T-helper 2 cell treated with Interferon-gamma antibody and Interleukin-4, amounts not matched to agents 100 ng/mL and 5 ng/mL, for 36 hours (primary cell): Measurements from ENCODE around the gene NLRP6. TPM values are rescaled to one million over a fixed set of nuclear protein-coding genes. Genes with fewer than 3 reads are reported as not detected.
"Not testable (repeated sequence)": the region's sequence is repeated elsewhere in the genome, so short reads cannot be mapped to it uniquely, and the experiment has no call there.

ENCODE experiments used
- intact Hi-C: fragments of 100-400 bp; cut with micrococcal nuclease; formaldehyde crosslinking; loops from one replicate; pipeline ENCODE4 v1.15.1; 2023
- total RNA-seq: library from RNA; stranded (reverse); gene quantifications from 2 replicates; pipeline ENCODE4 v1.2.3, GENCODE V29; 2022

Gene NLRP6
- total RNA-seq, 1 donor from 2014 or later = 2.4 TPM

- intact Hi-C loops = no loop called here
Measured at GRCh38 chr11:306645-307371, 28.6 kb downstream of the NLRP6 start.

GRCh38 chr11:307766-308708 is 29.8 kb downstream of the NLRP6 start, which contains the start of gene IFITM2:
Gene IFITM2 (plus strand): TSS chr11:307816. CDS start chr11:308193, 377 bp downstream.
- intact Hi-C loops = loop anchor here (1.0 kb wide), 1 partner anchor 100 kb away; no protein-coding TSS in a partner anchor

GRCh38 chr11:308740-309665 is 30.8 kb downstream of the NLRP6 start:
- intact Hi-C loops = loop anchor here (1.0 kb wide), 1 partner anchor 101 kb away; no protein-coding TSS in a partner anchor

- intact Hi-C loops = not testable (repeated sequence)
Measured at GRCh38 chr11:309979-310572, 31.9 kb downstream of the NLRP6 start.

GRCh38 chr11:311013-311748 is 33.0 kb downstream of the NLRP6 start:
- intact Hi-C loops = not testable (repeated sequence)

GRCh38 chr11:312092-312816 is 34.0 kb downstream of the NLRP6 start:
- intact Hi-C loops = loop anchor here (2.0 kb wide), 4 partner anchors 43 to 137 kb away; partner anchors contain the start of genes BET1L and RIC8A

GRCh38 chr11:313304-313786 is 35.1 kb downstream of the NLRP6 start:
- intact Hi-C loops = loop anchor here (2.0 kb wide), 4 partner anchors 43 to 135 kb away; partner anchors contain the start of genes BET1L and RIC8A

GRCh38 chr11:313787-314553 is 35.8 kb downstream of the NLRP6 start, which contains the start of gene IFITM1:
Gene IFITM1 (plus strand): TSS chr11:314040. CDS start chr11:314171, 131 bp downstream.
- intact Hi-C loops = loop anchor here (2.0 kb wide), 4 partner anchors 43 to 135 kb away; partner anchors contain the start of genes BET1L and RIC8A

GRCh38 chr11:314554-314875 is 36.3 kb downstream of the NLRP6 start:
- intact Hi-C loops = not testable (repeated sequence)

- intact Hi-C loops = no loop called here
Measured at GRCh38 chr11:315051-315481, 36.9 kb downstream of the NLRP6 start.

- intact Hi-C loops = no loop called here
Measured at GRCh38 chr11:315516-315994, 37.3 kb downstream of the NLRP6 start.

GRCh38 chr11:316031-316701 is 38.0 kb downstream of the NLRP6 start:
- intact Hi-C loops = no loop called here

- intact Hi-C loops = no loop called here
Measured at GRCh38 chr11:316891-317301, 38.7 kb downstream of the NLRP6 start.

GRCh38 chr11:317668-318404 is 39.6 kb downstream of the NLRP6 start:
- intact Hi-C loops = not testable (repeated sequence)

- intact Hi-C loops = not testable (repeated sequence)
Measured at GRCh38 chr11:318405-319120, 40.4 kb downstream of the NLRP6 start.
